Fibroblast of lung (primary cell): ENCODE results near the gene ADAMTS3. TPM values are rescaled to one million over a fixed set of nuclear protein-coding genes. Genes with fewer than 3 reads are reported as not detected.
A peak's percentile ranks its signal among the peaks of the same experiment; 100 is the strongest.

Experiments
- DNase-seq, 2 donors: peaks; one replicate each; pipeline versions ENCODE4 v3.0.0 to v3.0.0-alpha.2; 2010; ENCODE audit warnings: low read depth in 2 of 2
- H2AFZ ChIP-seq: 2 replicates; pipeline ENCODE4 v1.5.1; 2012; ENCODE audit warnings: low read length, control low read depth, inconsistent platforms
- H3K27ac ChIP-seq: 2 replicates; pipeline ENCODE4 v1.5.1; 2011; ENCODE audit warnings: low read length, control low read depth; ENCODE audit not compliant: insufficient read depth
- H3K27me3 ChIP-seq: 2 replicates; pipeline ENCODE4 v1.5.1; 2011; ENCODE audit warnings: mild to moderate bottlenecking, low read length; ENCODE audit not compliant: control insufficient read depth, insufficient read depth
- H3K36me3 ChIP-seq: 2 replicates; pipeline ENCODE4 v1.5.1; 2011; ENCODE audit warnings: low read length; ENCODE audit not compliant: control insufficient read depth, insufficient read depth
- H3K4me1 ChIP-seq: 2 replicates; pipeline ENCODE4 v1.5.1; 2011; ENCODE audit warnings: low read length; ENCODE audit not compliant: control insufficient read depth, insufficient read depth; ENCODE audit errors: extremely low read depth
- H3K4me2 ChIP-seq: 2 replicates; pipeline ENCODE4 v1.5.1; 2011; ENCODE audit warnings: low read length, control low read depth; ENCODE audit not compliant: insufficient read depth; ENCODE audit errors: extremely low read depth
- H3K4me3 ChIP-seq, 4 experiments: fragments of 200-600 bp in 1 of 4; sonication (generic) in 1 of 4; replicated peaks in 1 of 4; 2 replicates each; pipeline ENCODE4 v1.5.1; 2011 to 2016; ENCODE audit warnings: low read length in 4 of 4, low read depth in 3 of 4, mild to moderate bottlenecking in 3 of 4, control low read depth in 2 of 4, inconsistent platforms in 1 of 4, mixed read lengths in 1 of 4; ENCODE audit not compliant: insufficient read depth in 1 of 4; ENCODE audit errors: control extremely low read depth in 1 of 4
- H3K79me2 ChIP-seq: 2 replicates; pipeline ENCODE4 v1.5.1; 2012; ENCODE audit warnings: mild to moderate bottlenecking, low read length, inconsistent platforms; ENCODE audit not compliant: control insufficient read depth, insufficient read depth
- H3K9ac ChIP-seq: 2 replicates; pipeline ENCODE4 v1.5.1; 2011; ENCODE audit warnings: mild to moderate bottlenecking, low read length, control low read depth; ENCODE audit not compliant: insufficient read depth
- H3K9me3 ChIP-seq: 2 replicates; pipeline ENCODE4 v1.5.1; 2012; ENCODE audit warnings: low read depth, low read length; ENCODE audit not compliant: control insufficient read depth, insufficient read depth
- H4K20me1 ChIP-seq: 2 replicates; pipeline ENCODE4 v1.5.1; 2011; ENCODE audit warnings: low read length; ENCODE audit not compliant: control insufficient read depth, insufficient read depth; ENCODE audit errors: extremely low read depth
- CTCF ChIP-seq, 2 donors: IDR thresholded peaks in 1 of 2; conservative IDR thresholded peaks in 1 of 2; 1 replicate in 1 of 2; 2 replicates in 1 of 2; pipeline ENCODE4 v1.5.1; 2011 to 2012; ENCODE audit warnings: low read length in 2 of 2, control low read depth in 1 of 2, inconsistent platforms in 1 of 2, low read depth in 1 of 2, mild to moderate bottlenecking in 1 of 2
- EZH2 ChIP-seq: IDR thresholded peaks from 2 replicates; pipeline ENCODE4 v1.5.1; 2012; ENCODE audit warnings: low read length, control low read depth, mild to moderate bottlenecking; ENCODE audit errors: missing control alignments
- polyA plus RNA-seq, 2 donors: library from polyadenylated mRNA; depleted of rRNA in 1 of 2; stranded (reverse) in 1 of 2; unstranded in 1 of 2; fragments of >200 nt; gene quantifications; 2 replicates each; pipeline ENCODE4 v1.2.1, GENCODE V29; 2011 to 2012; ENCODE audit warnings: missing spikeins in 1 of 2
- total RNA-seq: library from RNA; depleted of rRNA; stranded (reverse); fragments of >200 nt; gene quantifications from 2 replicates; pipeline ENCODE4 v1.2.1, GENCODE V29; 2014

ADAMTS3 gene
- total and polyA plus RNA-seq, 2 donors (not counting 1 experiment from before 2014, with no cell fraction given), result 0.86 to 2.1 TPM

GRCh38 chr4:72326692-72327632 lies 242.1 kb downstream of the ADAMTS3 start:
- H3K9me3 ChIP-seq, result no peaks in the 10 kb centered on the region
- no peak overlapping the region for H3K27ac ChIP-seq
- no peak overlapping the region for H3K4me3 ChIP-seq
- no peaks in the 10 kb centered on the region for H3K36me3 ChIP-seq
- H3K4me2 ChIP-seq, result no peak overlapping the region
- H3K4me1 ChIP-seq, result no peaks in the 10 kb centered on the region
- TF ChIP-seq EZH2, result no peak
- TF ChIP-seq CTCF (conservative IDR thresholded peaks at IDR 0.05 in 1 of 2, IDR thresholded peaks at IDR 0.05 in 1 of 2; ENCODE audit: low read depth in 1 of 2, low read length in 2 of 2), result peak; percentile 57 to 63
- no peaks in the 10 kb centered on the region for H4K20me1 ChIP-seq
- no peak overlapping the region for H3K9ac ChIP-seq
- H3K27me3 ChIP-seq, result no peaks in the 10 kb centered on the region
- DNase-seq, result peak; percentile 42 to 58
- H3K79me2 ChIP-seq, result no peaks in the 10 kb centered on the region
- no peak overlapping the region for H2AFZ ChIP-seq

- H2AFZ ChIP-seq, result no peak overlapping the region
- no peak for DNase-seq
- no peak overlapping the region for H3K9ac ChIP-seq
These were observed 243.8 kb downstream of the ADAMTS3 start for GRCh38 chr4:72325215-72325614.

More at GRCh38 chr4:72325215-72325614, 243.8 kb downstream of the ADAMTS3 start:
- Histone ChIP-seq H3K9me3 (no peaks in the 10 kb centered on the region), H3K27ac (no peak overlapping the region), H3K36me3 (no peaks in the 10 kb centered on the region), H3K4me2 (no peak overlapping the region), H3K79me2 (no peaks in the 10 kb centered on the region), H3K4me1 (no peaks in the 10 kb centered on the region), H3K27me3 (no peaks in the 10 kb centered on the region), H3K4me3 (no peak overlapping the region), H4K20me1 (no peaks in the 10 kb centered on the region)
- TF ChIP-seq CTCF (conservative IDR thresholded peaks at IDR 0.05 in 1 of 2, IDR thresholded peaks at IDR 0.05 in 1 of 2; ENCODE audit: low read depth in 1 of 2, low read length in 2 of 2), result no peak
- TF ChIP-seq EZH2, result no peak
